ENCODE measurements around the gene OR5K4. TPM values are rescaled to one million over a fixed set of nuclear protein-coding genes. Genes with fewer than 3 reads are reported as not detected.

The OR5K4 gene
- total and polyA plus RNA-seq, 2 of the 4 experiments (the other 2 are of a cell fraction), result not detected

GRCh38 chr3:98331329-98331728 lies 22.3 kb upstream of the OR5K4 start:
- Histone ChIP-seq H3K14ac (replicated peaks; ENCODE audit: low read depth, low read length) (no peak overlapping the region), H3K4ac (ENCODE audit: low read depth, low read length) (no peak overlapping the region), H3K36me3 (ENCODE audit: control insufficient read depth, insufficient read depth, low read length) (no peaks in the 10 kb centered on the region), H4K91ac (ENCODE audit: insufficient read depth, low read depth, low read length) (no peak overlapping the region), H3K4me1 (ENCODE audit: control insufficient read depth, insufficient read depth, low read length) (no peaks in the 10 kb centered on the region), H2BK5ac (ENCODE audit: low read depth, low read length, poor library complexity, severe bottlenecking) (no peak overlapping the region), H3K9ac (ENCODE audit: low read depth, low read length) (no peak overlapping the region), H3K27ac (ENCODE audit: insufficient read depth, low read length) (no peak overlapping the region), H3K56ac (ENCODE audit: extremely low read depth, insufficient read depth, low read length) (no peak overlapping the region), H2BK120ac (ENCODE audit: low read depth, low read length) (no peak overlapping the region), H3K23ac (ENCODE audit: low read depth, low read length) (no peak overlapping the region), H2AK9ac (replicated peaks; ENCODE audit: low read depth, low read length, poor library complexity) (no peak overlapping the region), H3K4me3 (ENCODE audit: insufficient read depth, low read depth, low read length) (no peak overlapping the region), H2BK20ac (ENCODE audit: low read depth, low read length) (no peak overlapping the region), H2AK5ac (ENCODE audit: low read depth, low read length) (no peak overlapping the region), H3K9me1 (ENCODE audit: insufficient read depth, low read length) (no peaks in the 10 kb centered on the region), H3K79me1 (ENCODE audit: low read depth in 1 of 2, low read length in 2 of 2) (no peaks in the 10 kb centered on the region), H4K5ac (ENCODE audit: low read depth, low read length) (no peak overlapping the region), H4K20me1 (ENCODE audit: insufficient read depth, low read length) (no peaks in the 10 kb centered on the region), H4K8ac (ENCODE audit: low read depth in 2 of 2, low read length in 2 of 2) (no peak overlapping the region), H3K9me3 (ENCODE audit: control insufficient read depth, insufficient read depth, low read length) (no peaks in the 10 kb centered on the region), H2AFZ (replicated peaks; ENCODE audit: low read length, poor library complexity) (no peak overlapping the region), H3K27me3 (ENCODE audit: control insufficient read depth, insufficient read depth, low read length) (peaks cover 3% of the 10 kb centered on the region), H2BK15ac (ENCODE audit: low read depth, low read length) (no peak overlapping the region), H3K18ac (ENCODE audit: low read depth, low read length) (no peak overlapping the region), H3K4me2 (ENCODE audit: low read depth, low read length) (no peak overlapping the region)
- DNase-seq (no peak), ATAC-seq (ENCODE audit: low read depth) (no peak)
- no CpG with 5 or more reads among the region's 1 CpG for WGBS, 2 experiments (ENCODE audit: extremely low coverage in 2 of 2, insufficient read length in 1 of 2)
- dilution Hi-C loops (cut with HindIII; ENCODE audit: low sequenced_read_pairs, unreplicated experiment) (loop anchor here (25.0 kb wide), 1 partner anchor 294 kb away; the partner anchor contains the start of gene GABRR3), in situ Hi-C loops (cut with MboI; ENCODE audit: low sequenced_read_pairs) (loop anchor here (25.0 kb wide), 2 partner anchors 231 to 544 kb away; no protein-coding TSS in a partner anchor), intact Hi-C loops (cut with micrococcal nuclease) (no loop called here)
- no TSS peak for BruUV-seq (replicated peaks)
- ChIA-PET POLR2A (ENCODE audit: unreplicated experiment) (no interaction called here), CTCF (no interaction called here)
- TF ChIP-seq NFE2L2 (IDR thresholded peaks at IDR 0.05; ENCODE audit: low read depth, low read length) (no peak), MXI1 (IDR thresholded peaks at IDR 0.05; ENCODE audit: borderline replicate concordance, low read depth, low read length) (no peak), RFX5 (IDR thresholded peaks at IDR 0.05; ENCODE audit: low read depth, low read length) (no peak), FOS (IDR thresholded peaks at IDR 0.05; ENCODE audit: low read depth, low read length) (no peak), SMC3 (IDR thresholded peaks at IDR 0.05; ENCODE audit: low read depth, low read length) (no peak), CEBPB (IDR thresholded peaks at IDR 0.05; ENCODE audit: low read depth, low read length) (no peak), BHLHE40 (IDR thresholded peaks at IDR 0.05; ENCODE audit: low read depth, low read length) (no peak), RAD21 (IDR thresholded peaks at IDR 0.05; ENCODE audit: low read length) (no peak), MAFK (IDR thresholded peaks at IDR 0.05; ENCODE audit: low read depth, low read length) (no peak), CTCF (conservative IDR thresholded peaks at IDR 0.05; ENCODE audit: low read depth, low read length) (no peak), MAZ (IDR thresholded peaks at IDR 0.05; ENCODE audit: borderline replicate concordance, low read depth, low read length) (no peak), POLR2A (IDR thresholded peaks at IDR 0.05; ENCODE audit: low read depth, low read length) (no peak), CHD1 (IDR thresholded peaks at IDR 0.05; ENCODE audit: low read depth, low read length) (no peak), RCOR1 (IDR thresholded peaks at IDR 0.05; ENCODE audit: insufficient replicate concordance, low read length) (no peak), ELK1 (IDR thresholded peaks at IDR 0.05; ENCODE audit: borderline replicate concordance, low read depth, low read length) (no peak)
- TF ChIP-seq, protein P1, sequence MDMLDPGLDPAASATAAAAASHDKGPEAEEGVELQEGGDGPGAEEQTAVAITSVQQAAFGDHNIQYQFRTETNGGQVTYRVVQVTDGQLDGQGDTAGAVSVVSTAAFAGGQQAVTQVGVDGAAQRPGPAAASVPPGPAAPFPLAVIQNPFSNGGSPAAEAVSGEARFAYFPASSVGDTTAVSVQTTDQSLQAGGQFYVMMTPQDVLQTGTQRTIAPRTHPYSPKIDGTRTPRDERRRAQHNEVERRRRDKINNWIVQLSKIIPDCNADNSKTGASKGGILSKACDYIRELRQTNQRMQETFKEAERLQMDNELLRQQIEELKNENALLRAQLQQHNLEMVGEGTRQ (IDR thresholded peaks at IDR 0.05; ENCODE audit: low read depth, low read length), result no peak

All from IMR-90 (cell line).